NCI-H1694 treated with DMSO at 0.1 percent for 48 hours (cell line): ENCODE results near the gene MSMB.
"Not testable (repeated sequence)": the region's sequence is repeated elsewhere in the genome, so short reads cannot be mapped to it uniquely, and the experiment has no call there.

Experiments
- DNase-seq: peaks from one replicate; lab custom pipeline; 2025; lab: John Stamatoyannopoulos, UW

The MSMB gene, protein sequence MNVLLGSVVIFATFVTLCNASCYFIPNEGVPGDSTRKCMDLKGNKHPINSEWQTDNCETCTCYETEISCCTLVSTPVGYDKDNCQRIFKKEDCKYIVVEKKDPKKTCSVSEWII

GRCh38 chr10:46046261-46046660, at the start of gene MSMB:
MSMB (minus strand) TSS chr10:46046269; CDS start chr10:46046237, 32 bp downstream.
- no peak for DNase-seq

GRCh38 chr10:46094931-46095750, 49.1 kb upstream of the MSMB start:
- DNase-seq: no peak

DNA sequence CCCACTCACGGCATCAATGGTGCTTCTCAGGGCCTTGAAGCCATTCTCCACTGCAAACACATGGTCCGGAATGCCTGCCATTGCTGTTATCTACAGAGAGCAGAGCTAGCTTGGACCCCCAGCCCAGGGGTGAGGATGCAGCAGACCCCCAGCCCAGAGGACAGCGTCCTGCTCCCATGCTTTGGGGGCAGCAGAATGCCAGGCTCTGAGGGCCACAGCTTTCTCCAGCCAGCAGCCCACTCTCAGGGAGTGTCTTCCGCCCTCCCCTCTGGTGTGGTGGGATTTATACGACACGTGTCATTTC, 48.1 kb upstream of the MSMB start:
- no peak for DNase-seq

DNA sequence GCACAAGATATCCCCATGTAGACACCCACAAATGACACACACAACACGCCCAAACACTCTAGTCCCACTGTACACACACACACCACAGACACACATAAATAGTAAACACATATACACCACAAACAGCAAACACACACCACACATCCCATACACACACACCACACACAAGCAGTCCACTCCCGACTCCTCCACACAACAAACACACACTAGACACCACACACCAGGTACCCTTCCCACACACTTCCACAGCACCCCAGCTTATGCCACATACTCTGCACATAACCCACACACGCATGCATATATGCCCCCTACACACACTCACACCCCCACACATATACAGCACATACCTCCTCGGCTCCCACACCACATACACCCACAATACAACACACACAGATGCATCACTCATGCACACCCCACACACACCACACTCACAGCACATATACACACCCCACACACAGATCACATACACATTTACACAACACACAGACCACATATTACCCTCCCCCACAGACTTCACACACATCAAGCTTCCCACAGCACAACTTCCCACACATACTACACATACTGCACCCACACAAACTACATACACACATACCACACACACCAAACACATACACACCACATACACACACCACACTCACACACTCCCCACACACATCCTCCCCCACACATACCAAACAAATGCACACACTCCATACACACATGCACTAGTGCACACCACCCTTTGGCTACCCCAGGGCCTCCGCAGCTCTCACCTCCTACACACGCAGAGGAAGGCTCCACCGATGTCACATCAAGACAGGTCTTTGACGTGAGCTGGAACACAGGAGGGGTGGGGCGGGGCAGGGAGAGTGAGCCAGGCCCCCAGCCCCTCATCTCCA, 47.5 kb upstream of the MSMB start:
- not testable (repeated sequence) for DNase-seq

DNA sequence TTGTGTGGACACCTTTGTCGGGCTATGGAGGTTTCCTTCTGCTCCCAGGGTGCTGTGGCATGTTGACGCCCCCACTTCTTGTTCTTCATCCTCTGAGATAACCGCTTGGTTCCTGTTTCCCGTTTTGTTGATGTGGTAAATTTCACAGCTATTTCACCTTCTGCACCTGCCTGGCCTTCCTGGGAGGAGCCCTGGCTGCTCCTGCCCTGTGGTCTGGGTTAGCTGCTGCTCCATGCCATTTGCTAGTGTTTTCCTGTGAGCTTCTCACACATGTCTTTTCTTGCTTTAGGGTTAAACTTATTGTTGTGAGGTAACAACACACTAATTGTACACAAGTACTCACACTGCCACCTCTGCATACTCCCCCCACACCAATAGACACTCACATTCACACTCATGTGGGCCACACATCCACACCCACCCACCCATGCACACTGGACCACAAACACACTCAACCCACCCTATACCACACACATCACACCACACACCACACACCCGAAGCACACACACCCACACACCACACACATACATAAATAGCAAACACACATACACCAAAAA, 46.5 kb upstream of the MSMB start:
- no peak for DNase-seq

- DNase-seq: no peak
Observed at GRCh38 chr10:46091828-46092523, 45.9 kb upstream of the MSMB start.

DNA sequence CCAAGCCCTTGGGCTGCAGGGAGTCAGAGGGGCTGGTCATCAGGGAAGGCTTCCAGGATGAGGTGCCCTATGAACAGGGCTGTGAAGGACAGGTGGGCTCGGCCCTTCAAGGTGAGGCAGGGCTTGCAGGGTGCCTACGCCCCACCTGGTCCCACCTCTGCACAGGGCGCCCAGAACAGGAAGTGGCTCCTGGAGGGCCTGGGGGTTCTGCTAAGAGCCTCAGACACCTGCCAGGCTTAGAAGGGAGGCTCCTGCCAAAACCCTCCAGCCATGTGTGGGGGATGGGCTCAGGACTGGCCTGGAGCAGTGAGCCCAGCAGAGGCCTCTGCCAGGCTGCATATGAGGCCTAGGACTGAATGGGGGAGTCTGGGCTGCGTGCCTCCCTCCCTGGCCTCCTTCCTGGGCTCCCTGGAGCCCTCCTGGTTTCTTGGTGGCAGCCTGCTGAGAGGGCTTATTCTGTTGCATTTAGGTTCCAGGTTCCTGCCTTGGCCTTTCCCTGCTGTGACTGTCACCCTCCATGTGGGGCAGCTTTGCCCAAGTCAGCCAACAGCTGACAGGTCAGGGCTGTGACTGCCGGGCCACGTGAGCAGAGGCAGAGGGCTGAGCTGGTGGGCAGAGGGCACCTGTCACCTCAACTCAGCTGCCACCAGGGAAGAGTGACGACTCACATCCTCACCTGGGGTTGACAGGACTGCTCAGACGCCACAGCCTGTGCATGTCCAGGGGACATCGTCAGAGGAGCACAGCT, 45.2 kb upstream of the MSMB start:
- DNase-seq: no peak

GRCh38 chr10:46090258-46090812, 44.3 kb upstream of the MSMB start:
- DNase-seq: no peak

DNA sequence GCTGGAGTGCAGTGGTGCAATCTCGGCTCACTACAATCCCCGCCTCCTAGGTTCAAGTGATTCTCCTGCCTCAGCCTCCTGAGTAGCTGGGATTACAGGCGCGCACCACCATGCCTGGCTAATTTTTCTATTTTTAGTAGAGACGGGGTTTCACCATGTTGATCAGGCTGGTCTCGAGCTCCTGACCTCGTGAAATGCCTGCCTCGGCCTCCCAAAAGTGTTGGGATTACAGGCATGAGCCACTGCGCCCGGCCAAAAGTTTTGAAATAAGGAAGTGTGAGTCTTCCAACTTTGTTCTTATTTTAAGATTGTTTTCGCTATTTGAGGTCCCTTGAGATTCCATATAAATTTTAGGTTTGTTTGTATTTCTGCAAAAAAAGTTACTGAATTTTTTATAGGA, 41.3 kb upstream of the MSMB start:
- DNase-seq: not testable (repeated sequence)

DNA sequence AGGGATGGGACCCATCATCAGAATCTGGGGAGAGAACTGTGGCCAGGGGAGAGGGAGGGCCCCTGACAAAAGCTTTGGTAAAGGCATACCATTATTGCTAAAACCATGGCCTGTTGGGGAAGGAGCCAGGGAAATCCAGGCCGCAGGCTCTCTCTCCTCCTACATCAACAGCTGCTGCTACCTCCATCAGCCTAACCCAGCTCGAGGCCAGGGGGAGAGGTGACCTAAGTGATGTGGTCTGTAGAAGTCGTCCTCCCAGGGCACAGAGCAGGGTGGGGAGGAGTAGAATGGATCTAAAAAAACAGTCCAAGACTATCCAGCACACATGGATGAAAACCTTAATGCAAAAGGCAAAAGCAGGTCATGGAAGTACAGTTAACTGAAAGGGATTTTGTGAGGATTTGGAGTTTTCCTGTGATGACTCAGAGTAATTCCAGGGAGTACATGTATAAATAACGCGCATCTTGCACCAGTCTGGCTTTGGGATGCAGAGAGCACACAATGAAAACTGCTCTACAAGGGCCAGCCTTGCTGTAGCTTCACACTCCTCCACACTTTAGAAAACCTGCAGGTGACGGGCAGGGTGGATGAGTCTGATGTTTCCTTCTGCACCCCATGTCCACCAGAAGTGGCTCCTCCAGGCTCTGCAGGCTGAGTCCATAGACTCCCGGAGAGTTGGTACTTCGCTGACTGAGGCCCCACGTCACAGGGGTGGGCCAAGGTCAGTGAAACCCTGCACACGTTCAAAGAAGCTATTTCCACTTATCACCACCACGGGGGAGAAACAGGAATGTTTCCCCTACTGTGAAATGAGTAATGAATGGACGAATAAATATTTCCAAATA, 38.5 kb upstream of the MSMB start:
- DNase-seq: no peak

DNA sequence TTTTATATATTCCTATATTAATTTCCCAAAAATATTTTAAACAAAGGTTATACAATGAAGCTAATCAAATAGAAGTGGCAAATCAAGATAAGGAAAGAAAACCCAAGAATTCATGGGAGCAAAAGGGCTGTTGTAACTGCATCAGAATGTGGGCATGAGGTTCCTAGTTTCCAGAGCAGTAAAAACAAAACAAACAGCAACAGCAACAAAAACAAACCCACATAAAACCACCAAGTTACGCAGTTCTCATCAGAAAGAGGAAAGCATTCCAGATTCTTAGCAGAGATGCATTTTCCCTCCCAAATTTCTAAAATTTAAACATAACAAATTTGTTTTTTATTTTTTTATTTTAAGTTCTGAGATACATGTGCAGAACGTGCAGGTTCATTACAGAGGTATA, 34.8 kb upstream of the MSMB start:
- no peak for DNase-seq

- DNase-seq: no peak
Observed at GRCh38 chr10:46079831-46080585, 33.9 kb upstream of the MSMB start.

DNA sequence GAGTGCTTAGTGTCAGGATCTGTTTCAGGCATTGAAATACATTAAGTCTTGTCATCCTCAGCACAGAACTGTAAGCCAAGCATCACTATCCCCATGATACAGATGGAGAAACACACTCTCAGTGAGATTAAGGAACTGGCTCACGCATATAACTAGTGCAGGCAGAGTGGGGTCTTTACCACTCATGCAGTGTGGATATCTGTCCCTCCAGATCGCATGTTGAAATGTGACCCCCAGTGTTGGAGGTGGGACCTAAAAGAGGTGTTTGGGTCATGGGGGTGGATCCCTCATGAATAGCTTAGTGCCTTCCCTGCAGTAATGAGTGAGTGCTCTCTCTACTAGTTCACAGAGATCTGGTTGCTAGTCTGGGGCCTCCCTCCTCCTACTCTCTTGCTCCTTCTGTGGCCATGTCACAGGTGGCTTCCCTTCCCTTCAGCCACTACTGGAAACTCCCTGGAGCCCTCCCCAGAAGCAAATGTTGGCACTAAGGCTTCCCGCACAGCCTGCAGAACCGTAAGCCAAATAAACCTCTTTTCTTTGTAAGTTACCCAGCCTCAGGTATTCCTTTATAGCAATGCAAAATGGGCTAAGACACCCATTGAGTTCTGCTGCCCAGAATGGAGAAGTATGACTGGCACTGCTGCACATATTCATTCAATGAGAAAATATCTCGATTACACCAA, 31.8 kb upstream of the MSMB start:
- DNase-seq: no peak

- DNase-seq: no peak
Observed at GRCh38 chr10:46077141-46077554, 31.1 kb upstream of the MSMB start.

DNA sequence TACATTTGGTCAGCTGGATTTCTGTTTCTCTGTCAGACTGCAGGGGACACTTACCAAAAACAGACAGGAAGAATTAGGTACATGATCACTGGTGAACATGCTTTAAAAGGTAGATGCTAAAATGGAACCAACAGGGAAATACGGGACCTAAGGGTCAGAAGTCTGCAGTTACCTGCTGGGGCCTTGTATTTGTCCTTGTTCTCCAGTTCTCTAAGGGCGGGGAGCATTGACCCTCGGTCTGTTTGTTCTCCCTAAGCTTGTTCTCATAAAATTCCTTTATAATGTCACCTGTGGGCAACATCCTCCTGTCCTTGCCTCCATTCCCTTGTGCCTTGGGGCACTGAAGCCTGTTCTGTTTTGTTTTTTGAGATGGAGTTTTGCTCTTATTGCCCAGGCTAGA, 29.8 kb upstream of the MSMB start:
- no peak for DNase-seq

DNA sequence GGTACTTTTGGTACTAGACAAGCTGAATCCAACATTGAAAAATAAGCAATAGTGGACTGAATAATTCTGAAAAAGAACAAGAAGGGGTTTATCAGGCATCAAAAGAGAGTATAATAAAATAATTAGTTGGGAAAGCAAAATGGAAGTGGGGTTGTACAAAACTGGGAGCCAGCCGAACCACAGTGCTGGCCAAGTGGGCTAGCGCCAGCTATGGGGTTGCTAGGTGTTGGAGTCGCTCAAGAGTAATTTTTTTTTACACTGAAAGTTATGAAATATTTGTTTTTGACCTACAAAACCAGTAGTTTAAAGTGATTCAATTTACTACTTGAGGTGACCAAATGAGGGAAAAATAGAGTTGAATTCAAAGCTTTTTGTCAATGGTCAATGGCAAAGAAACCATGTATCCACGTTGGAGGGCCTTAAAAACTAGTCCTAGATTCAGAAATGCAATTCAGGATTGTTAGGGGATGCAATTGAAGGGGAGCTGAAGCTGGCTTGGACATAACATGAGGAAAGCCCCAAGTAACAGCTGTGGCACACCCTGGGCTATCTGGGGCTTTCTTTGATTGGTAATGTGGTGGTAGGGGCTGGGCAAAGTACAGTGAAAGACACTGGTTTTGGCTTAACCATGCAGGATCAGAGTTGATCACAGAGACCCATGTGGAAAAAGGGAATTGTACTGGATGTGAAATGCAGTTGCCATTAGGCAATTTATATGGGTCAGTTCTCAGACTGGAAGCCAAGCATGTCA, 28.3 kb upstream of the MSMB start:
- no peak for DNase-seq

DNA sequence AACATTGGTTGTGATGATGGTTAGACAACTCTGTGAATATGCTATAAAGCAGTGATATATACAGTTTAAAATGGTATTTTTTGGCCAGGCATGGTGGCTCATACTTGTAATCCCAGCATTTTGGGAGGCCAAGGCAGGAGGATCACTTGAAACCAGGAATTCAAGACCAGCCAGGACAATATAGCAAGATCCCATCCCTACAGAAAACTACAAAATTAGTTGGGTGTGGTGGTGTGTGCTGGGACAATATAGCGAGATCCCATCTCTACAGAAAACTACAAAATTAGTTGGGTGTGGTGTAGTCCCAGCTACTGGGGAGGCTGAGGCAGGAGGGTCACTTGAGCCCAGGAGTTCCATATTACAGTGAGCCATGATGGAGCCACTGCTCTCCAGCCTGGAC, 27.5 kb upstream of the MSMB start:
- DNase-seq: no peak

- no peak for DNase-seq
Observed at GRCh38 chr10:46070749-46071148, 24.7 kb upstream of the MSMB start.
